ENCODE measurements around the gene NEDD4L.

DNA sequence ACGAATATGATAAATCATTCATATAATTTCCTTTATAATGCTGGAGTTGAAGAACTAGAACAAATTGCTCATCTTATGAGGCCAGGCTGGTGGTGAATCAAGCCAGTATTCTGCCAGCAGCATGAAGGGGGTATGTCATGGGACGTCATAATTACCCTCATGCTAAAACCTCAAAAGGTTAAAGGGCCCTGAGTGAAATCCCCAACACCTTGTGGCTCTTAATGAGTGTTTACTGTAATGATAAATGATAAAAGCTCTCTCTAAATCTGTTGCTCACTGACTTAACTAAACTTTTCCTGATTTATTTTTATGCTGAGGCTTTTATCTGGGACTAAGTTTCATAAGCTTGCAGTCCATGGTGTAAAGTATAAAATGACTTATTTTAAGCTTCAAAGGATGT is 18.3 kb upstream of the NEDD4L start:
- TF ChIP-seq EZH2 (IDR thresholded peaks at IDR 0.05; ENCODE audit: low read length) = no peak
- TF ChIP-seq, protein P1, sequence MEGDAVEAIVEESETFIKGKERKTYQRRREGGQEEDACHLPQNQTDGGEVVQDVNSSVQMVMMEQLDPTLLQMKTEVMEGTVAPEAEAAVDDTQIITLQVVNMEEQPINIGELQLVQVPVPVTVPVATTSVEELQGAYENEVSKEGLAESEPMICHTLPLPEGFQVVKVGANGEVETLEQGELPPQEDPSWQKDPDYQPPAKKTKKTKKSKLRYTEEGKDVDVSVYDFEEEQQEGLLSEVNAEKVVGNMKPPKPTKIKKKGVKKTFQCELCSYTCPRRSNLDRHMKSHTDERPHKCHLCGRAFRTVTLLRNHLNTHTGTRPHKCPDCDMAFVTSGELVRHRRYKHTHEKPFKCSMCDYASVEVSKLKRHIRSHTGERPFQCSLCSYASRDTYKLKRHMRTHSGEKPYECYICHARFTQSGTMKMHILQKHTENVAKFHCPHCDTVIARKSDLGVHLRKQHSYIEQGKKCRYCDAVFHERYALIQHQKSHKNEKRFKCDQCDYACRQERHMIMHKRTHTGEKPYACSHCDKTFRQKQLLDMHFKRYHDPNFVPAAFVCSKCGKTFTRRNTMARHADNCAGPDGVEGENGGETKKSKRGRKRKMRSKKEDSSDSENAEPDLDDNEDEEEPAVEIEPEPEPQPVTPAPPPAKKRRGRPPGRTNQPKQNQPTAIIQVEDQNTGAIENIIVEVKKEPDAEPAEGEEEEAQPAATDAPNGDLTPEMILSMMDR (optimal IDR thresholded peaks at IDR 0.05 in 1 of 3, IDR thresholded peaks at IDR 0.05 in 1 of 3, conservative IDR thresholded peaks at IDR 0.05 in 1 of 3; ENCODE audit: extremely low read depth in 1 of 3, insufficient read depth in 2 of 3, low read length in 3 of 3) = no peak

Measured in keratinocyte (primary cell).